GM15510 (cell line): ENCODE data around the gene NCOR2.

Source experiments
- POLR2A ChIP-seq: IDR thresholded peaks from 3 replicates; pipeline ENCODE4 v1.6.1; 2011; ENCODE audit warnings: borderline replicate concordance; ENCODE audit not compliant: insufficient read length; ENCODE audit errors: extremely low read depth

The NCOR2 gene

DNA sequence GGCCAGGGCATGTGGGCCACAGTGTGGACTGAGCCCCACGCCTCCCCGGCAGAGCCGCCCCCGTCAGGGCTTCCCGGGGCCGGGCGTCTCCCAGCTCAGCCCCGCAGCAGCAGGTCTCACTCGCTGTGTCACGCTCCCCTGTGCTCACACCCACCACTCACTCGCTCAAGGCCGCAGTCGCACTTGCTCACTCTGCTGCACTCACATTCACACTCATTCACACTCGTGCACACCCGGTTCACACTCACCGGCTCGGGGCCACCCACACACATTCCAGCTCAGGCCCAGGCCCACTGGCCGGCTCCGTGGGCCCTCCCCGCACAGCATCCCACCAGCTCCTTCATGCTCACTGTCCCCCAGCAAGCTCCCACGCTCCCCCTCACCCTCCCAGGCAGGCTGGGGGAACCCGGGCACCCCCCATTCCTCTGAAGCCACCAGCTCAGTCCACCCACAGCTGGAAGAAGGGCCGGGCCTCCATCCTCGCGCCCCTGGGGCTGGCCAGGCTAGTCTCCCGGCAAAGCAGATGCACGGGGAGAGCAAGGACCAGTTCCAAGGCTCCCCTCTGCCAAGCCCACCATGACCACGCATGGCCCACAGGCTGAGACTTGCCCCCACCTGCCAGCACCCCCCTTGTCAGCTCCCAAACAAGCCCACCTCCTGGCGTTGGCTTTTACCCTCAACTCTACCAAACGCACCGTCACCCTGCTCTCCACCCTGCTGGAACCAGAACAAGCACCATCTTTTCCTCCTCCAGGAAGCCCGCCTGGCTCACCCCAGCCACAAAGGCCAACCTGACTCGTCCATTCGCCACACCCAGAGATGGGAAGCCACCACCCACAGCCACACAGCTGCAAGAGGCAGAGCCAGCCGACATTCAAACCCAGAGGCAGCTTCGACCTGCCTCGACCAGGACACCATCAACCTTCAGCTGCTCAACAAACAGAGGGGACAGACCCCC is 28.0 kb downstream of the NCOR2 start:
- no peak for TF ChIP-seq POLR2A

DNA sequence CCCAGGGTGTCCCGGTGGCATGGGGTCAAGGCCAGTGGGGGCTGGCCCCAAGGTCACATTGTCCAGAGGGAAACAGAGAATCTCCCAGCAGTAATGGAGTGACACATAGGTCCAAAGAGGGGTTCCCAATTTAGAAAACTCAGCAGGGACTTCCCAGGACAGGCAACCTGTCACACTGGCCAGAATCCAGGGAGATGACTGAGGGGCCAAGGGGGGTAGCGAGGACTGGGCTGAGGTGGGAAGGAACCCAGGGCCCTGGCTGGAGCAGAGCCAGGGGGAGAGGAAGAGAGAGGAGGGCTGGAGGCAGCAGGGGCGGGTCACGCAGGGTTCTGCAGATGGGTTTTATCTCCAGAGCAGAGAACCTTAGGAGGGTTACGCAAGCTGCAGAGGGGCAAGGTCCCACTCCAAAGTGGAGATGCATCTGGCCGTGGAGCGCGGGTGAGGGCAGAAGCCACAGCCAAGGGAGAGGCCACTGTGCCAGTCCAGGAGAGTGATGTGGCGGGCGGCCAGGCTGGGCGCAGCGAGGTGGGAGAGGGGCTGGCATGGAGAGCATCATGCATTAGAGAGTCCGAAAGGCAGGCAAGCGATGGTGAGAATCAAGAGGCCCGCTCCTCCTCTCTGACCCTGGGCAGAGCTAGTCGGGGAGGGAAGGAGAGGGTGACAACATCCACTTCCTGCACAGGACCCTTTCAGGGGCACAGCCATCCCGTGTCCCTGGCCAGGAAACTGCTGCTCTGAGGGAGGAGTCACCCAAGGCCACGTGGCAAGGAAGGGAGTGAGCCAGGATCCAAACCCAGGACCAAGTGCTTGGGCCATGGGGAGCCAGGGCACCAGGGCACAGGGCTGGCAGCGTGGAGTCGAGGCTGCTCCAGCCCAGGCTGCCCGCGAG is 29.0 kb downstream of the NCOR2 start:
- TF ChIP-seq POLR2A, result no peak

DNA sequence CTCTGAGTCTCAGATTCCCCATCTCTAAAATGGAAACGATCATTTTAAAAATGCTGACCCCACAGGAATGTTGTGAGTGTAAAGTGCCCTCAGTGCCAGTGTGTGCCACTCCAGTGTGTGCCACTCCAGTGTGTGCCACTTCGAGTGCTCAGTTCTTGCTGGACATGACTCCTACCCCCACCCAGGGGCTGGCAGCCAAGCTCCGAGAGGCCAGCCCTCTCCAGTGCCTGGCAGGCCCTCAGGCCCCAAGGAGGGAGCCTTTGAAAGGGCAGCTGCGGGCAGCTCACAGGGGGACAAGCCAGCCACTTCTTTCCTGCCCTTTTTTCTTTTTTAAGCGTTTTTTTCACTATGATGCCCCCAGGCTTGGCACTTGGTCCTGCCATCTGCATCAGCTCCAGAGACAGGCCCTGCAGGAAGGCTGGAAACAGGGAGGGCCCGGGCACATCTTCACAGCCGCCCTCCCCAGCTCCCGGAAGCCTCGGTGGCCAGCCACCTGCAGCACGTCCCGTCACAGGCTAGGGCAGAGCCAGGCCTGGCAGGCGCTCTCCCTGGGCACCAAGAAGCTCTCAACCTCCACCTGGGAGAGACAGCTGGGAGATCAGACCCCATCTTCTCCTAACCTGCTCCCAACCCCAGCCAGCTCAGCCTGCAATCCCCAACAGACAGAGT is 29.8 kb downstream of the NCOR2 start:
- TF ChIP-seq POLR2A, result no peak

DNA sequence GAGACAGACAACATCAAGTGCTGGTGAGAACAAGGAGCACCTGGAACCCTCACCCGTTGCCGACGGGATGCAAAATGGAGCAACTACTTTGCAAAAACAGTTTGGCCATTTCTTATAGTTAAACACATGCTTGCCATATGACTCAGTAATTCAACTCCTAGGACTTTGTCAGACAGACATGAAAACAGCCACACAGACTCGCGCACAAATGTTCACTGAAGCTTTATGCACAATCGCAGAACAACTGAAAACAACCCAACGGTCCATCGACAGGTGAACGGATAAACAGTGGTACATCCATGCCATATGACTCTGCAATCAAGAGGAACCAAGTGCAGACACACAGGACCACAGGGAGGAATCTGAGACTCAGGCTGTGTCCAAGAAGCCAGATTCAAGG is 30.8 kb downstream of the NCOR2 start:
- no peak for TF ChIP-seq POLR2A

DNA sequence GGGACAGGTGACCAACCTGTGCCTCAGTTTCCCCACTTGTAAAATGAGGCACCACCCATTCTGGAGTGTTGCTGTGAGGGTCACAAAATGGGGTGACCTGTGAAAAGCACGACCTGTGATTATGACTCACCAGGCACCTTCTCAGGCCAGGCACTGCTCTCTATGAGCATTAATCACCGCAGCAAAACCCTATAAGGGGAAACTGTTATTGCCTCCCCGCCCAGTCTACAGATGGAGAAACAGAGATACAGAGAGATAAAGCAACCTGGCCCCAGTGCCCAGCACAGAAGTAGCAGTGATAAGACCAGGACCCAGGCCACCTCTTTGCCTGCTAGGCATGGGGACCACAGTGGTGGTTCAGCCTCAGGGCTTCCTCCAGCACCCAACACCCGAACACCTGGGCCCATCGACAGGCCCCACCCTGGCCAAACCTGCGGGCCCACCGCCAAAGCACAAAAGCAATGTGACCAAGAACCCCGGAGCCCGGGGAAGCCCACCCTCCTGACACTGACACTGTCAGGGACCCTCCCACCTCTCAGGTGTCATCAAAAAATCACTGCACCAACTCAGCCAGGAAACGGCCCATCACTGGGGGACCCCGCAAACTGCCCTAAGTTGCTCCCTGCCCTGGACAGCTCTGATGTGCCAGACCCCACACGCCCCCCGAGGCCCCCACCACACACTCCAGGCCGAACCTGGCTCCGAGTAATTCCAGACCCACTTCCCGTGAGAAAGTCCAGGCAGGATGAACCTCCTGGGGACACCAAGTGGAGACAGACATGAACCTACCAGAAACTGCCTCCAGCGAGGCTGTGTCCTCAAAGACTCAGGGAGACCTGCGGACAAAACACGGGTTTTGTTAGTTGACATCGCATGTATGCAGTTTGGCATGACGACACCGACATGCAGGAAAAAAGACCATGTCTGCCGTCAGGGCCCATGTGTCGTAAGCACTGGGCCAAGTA is 32.4 kb downstream of the NCOR2 start:
- no peak for TF ChIP-seq POLR2A

DNA sequence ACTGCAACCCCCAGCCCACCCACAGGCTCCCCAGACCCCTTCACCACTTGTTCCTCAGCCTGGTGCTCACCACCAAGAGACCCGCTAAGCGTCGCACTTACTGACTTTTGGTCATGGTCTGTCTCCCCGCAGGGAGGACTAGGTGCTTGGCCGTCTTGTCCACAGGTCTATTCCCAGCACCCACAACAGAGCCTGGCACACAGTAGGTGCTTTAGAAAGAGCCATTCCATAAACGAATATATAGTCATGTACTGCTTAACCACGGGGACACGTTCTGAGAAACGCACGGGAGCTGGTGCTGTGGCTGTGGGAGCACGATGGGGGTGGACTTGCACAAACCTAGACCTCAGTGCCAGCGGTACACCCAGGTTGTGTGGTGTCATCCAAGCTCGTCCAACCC is 34.0 kb downstream of the NCOR2 start:
- TF ChIP-seq POLR2A, result no peak

DNA sequence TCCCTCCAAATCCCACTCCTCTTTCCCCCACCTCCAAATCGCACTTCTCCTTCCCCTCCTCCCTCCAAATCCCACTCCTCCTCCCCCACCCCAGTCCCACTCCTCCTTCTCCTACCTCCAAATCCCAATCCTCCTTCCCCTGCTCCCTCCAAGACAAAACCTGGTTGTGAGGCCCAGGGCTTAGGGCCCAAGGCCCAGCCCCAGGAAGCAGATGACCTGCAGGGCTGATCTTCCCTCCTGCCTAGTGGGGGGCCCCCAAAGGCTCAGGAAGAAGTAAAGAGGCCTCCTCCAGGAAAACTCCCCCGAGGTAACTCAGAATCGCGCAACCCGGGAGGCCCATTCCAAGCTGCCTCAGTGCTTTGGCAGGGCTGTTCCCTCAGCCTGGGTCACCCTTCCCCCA is 34.4 kb downstream of the NCOR2 start:
- no peak for TF ChIP-seq POLR2A

DNA sequence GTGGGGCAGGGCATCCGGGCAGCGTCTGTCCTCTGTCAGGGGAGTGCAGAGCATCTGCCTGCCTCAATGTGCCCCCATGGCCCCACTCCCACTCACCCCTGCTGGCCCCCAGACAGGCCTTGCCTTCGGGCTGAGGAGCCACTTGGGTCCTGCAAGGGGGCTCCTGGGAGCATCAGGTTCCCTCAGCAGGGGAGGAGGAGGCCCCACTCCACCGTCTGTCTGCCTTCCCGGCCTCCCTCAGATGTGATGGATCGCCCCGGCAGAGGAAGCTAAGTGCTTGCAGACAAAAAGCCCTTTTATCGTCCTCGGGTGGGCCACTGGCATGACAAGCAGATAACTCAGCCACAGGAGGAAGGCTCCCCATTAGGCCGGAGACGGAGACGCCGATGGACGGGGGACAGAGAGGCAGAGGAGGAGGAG is 35.1 kb downstream of the NCOR2 start:
- TF ChIP-seq POLR2A, result no peak

DNA sequence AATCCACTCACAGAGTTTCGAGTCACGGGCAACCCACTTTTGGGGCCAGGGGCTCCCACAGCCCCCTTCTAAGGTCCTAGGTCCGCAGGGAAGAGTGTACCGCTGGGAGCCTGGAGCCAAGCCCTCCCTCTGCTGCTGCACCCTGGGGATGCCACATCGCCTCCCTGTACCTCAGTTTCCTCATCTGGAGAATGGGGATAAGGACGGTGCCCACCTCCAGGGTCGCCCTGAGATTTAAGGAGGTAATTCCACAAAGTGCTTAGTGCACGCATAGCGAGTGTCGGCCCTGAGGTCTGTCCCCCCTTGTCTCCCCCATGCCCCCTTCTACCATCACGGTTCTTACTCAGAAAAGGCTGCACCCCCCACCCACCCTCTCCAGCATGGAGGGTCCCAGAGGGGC is 35.5 kb downstream of the NCOR2 start:
- TF ChIP-seq POLR2A, result no peak

DNA sequence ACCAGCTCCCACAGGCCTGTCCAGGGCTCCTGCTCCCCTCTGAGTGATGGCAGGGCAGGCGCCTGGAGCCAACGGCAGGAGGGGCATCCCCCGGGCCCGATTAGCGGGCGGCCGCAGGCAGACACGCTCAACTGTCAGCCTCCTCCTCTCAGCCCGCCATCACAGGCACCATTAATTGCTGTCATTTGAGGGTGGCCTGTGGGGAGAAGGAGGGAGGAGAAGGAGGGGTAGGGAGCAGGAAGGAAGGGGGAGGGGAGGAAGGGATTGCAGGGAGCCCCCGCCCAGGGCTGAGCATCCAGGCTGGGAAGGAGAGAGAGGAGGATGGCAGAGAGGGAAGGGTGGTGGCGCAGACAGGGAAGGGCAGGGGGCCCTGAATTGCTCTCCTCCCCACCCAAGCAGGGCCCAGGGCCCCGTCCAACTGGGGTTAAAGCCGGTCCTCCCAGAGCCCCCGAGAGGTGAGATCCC is 36.1 kb downstream of the NCOR2 start:
- TF ChIP-seq POLR2A, result no peak

DNA sequence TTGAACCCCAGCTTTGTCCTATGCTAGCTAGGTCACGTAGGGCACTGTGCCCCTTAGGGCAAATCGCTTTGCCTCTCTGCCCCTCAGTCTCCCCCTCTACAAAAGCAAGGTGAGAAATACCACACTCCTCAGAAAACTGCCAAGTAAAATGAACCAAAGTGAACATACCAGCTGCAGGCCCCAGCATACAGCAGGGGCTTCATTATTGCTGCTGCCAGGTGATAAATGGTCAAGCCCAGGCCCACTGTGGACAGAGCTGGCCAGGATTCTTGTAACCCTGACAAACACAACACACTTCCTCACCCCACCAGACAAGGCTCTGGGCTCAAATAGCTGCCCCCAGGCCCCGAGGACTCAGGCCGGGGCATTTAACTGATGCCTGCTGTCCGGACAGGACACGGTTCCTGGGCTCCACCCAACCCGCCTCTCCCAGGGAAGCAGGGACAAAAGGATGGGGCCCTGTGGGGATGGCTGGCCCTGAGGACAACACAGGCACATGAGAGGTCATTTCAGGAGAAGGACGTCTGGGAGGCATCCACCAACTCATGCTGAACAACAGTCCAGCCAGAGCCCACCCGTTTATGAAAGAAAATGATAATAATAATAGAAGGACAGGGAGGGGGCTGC is 36.7 kb downstream of the NCOR2 start:
- TF ChIP-seq POLR2A, result no peak

DNA sequence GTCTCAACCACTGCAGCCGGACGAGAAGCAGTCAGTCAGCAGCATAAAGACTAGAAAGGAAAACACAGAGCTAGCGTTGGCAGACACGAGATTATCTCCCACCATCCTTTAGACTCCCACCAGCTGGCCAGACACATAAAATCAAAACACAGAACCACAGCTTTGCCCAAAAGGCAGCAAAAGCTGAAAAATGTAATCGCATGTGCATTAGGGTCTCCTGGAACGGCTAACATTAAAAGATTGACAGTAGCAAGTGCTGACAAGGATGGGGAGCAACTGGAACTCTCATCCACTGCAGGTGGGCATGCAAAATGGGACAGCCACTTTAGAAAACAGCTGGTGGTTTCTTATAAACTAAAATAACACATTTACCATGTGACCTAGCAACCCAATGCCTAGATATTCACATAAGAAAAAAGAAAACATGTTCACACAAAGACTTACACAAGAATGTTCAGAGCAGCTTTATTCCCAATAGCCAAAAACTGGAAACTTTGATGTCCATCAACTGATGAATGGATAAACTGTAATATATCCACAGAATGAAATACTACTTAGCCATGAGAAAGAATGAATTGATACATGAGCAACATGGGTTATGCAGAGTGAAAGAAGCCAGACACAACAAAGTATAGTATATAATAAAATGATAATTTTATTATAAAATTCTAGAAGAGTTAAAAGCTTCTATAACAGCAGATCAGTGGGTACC is 37.7 kb downstream of the NCOR2 start:
- TF ChIP-seq POLR2A, result no peak
